ACC112 (cell line): ENCODE measurements around the gene SPPL2A.
A peak's percentile ranks its signal among the peaks of the same experiment; 100 is the strongest.
"Not testable (repeated sequence)": the region's sequence is repeated elsewhere in the genome, so short reads cannot be mapped to it uniquely, and the experiment has no call there.

Experiments
- H2AFZ ChIP-seq: fragments of 200-600 bp; sonication (generic); one replicate; pipeline ENCODE4 v1.6.0; 2017; ENCODE audit warnings: antibody characterized with exemption, low read length; ENCODE audit not compliant: unreplicated experiment
- H3K27ac ChIP-seq: fragments of 200-600 bp; sonication (generic); 2 replicates; pipeline ENCODE4 v1.5.1; 2014; ENCODE audit warnings: low read depth, mild to moderate bottlenecking, antibody characterized with exemption, low read length, moderate library complexity
- H3K27me3 ChIP-seq: fragments of 200-600 bp; sonication (generic); 2 replicates; pipeline ENCODE4 v1.6.1; 2014; ENCODE audit warnings: mild to moderate bottlenecking, antibody characterized with exemption, low read length, moderate library complexity, mixed read lengths; ENCODE audit not compliant: insufficient read depth
- H3K36me3 ChIP-seq: fragments of 200-600 bp; sonication (generic); 2 replicates; pipeline ENCODE4 v1.6.1; 2016; ENCODE audit warnings: mild to moderate bottlenecking, antibody characterized with exemption, low read length, moderate library complexity, mixed read lengths; ENCODE audit not compliant: insufficient read depth
- H3K4me1 ChIP-seq: fragments of 200-600 bp; sonication (generic); one replicate; pipeline ENCODE4 v1.6.1; 2016; ENCODE audit warnings: low read length, mixed read lengths; ENCODE audit not compliant: insufficient read depth, unreplicated experiment, control insufficient read depth
- H3K4me3 ChIP-seq: fragments of 200-600 bp; sonication (generic); 2 replicates; pipeline ENCODE4 v1.5.1; 2014; ENCODE audit warnings: mild to moderate bottlenecking, low read depth, low read length
- H3K79me2 ChIP-seq: fragments of 200-600 bp; sonication (generic); one replicate; pipeline ENCODE4 v1.6.0; 2016; ENCODE audit warnings: low read length; ENCODE audit not compliant: control insufficient read depth, unreplicated experiment, insufficient read depth

The SPPL2A gene

DNA sequence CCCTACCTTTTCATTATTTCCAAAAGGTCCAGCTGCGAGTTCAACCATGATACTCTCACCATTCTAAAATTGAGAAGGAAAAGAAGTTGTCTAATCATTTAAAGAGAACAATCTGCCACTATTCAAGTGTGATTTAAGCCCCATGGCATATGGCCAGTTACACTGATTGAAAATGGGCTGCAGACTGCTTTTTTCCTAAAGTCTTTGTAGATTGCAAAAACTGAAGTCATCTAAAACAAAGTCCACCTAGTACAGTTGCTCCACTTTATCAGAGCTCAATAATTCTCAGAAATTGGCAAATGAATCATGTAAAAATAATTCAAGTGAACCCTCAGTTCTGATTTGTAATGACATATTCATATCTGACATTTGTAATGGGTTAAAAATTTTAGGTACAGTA lies 39.2 kb downstream of the SPPL2A start:
- no peaks in the 10 kb centered on the region for H3K27me3 ChIP-seq
- no peak overlapping the region for H3K4me3 ChIP-seq
- no peak overlapping the region for H2AFZ ChIP-seq
- peaks cover 12% of the 10 kb centered on the region for H3K36me3 ChIP-seq
- H3K27ac ChIP-seq: no peak overlapping the region
- no peaks in the 10 kb centered on the region for H3K79me2 ChIP-seq
- no peaks in the 10 kb centered on the region for H3K4me1 ChIP-seq

DNA sequence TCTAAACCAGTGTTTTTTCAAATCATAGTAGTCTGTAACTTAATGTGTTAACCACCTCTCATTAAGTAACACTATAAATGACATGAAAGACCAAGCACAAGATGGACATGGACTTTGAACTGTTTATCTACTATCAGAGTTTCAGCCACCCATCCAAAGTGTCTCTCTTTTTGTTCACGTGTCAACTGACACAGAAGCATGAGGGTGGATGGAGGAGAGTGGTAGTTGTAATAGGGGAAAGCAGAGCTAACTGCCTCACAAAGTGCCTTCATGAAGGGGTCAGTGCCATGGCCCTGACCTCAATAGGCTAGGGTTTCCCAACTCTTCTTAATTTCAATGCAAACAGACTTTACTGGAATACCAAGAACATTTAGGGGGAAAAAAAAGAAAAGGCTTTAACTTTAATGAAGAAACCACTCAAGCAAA lies 46.8 kb downstream of the SPPL2A start:
- H3K4me1 ChIP-seq: no peaks in the 10 kb centered on the region
- no peaks in the 10 kb centered on the region for H3K27me3 ChIP-seq
- H3K79me2 ChIP-seq: no peaks in the 10 kb centered on the region
- H3K27ac ChIP-seq: no peak overlapping the region
- peaks cover 16% of the 10 kb centered on the region for H3K36me3 ChIP-seq
- H3K4me3 ChIP-seq: no peak overlapping the region
- no peak overlapping the region for H2AFZ ChIP-seq

DNA sequence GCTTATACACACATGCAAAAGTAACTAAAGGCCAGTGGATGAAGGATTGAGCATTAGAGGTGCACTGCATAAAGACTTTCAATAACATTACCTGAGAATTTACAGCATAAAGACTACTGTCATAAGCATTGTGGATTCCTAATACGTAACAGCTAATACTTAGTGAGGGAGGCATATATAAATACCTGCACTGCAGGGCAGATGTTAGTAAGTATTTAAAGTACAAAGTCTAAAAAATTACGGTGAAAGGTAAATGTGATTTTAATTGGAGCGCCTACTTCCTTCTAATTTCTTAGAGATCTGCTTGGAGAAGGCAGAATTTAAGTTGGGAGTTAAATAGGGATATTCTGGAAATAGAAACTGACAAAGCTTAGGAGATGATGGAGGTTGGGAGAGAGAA lies 53.5 kb downstream of the SPPL2A start:
- H3K4me1 ChIP-seq: no peaks in the 10 kb centered on the region
- H3K4me3 ChIP-seq: no peak overlapping the region
- no peaks in the 10 kb centered on the region for H3K79me2 ChIP-seq
- H3K36me3 ChIP-seq: peaks cover 4% of the 10 kb centered on the region; the same call in 1 of the 2 replicates
- H2AFZ ChIP-seq: no peak overlapping the region
- no peak overlapping the region for H3K27ac ChIP-seq
- no peaks in the 10 kb centered on the region for H3K27me3 ChIP-seq

DNA sequence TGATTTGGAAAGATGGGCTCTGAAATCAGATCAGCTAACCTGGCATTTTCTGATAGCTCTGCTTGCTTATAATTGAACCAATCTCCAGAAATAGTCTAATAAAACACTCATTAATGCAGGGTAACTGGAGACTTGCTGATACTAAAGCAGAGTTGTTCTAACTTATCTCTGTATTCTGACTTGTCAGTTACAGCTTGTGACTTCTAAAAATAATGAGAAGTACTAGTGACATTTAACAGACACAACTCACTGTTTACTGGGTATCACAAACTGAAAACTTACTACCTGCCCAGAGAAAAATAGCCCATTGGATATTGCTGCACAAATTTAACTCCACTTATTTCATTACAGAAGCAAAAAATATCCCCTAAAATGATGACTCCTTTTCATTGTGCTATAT lies 54.9 kb downstream of the SPPL2A start:
- no peak overlapping the region for H3K27ac ChIP-seq
- peaks cover 4% of the 10 kb centered on the region; the same call in 1 of the 2 replicates for H3K36me3 ChIP-seq
- H2AFZ ChIP-seq: no peak overlapping the region
- H3K27me3 ChIP-seq: no peaks in the 10 kb centered on the region
- H3K4me3 ChIP-seq: no peak overlapping the region
- H3K4me1 ChIP-seq: no peaks in the 10 kb centered on the region
- no peaks in the 10 kb centered on the region for H3K79me2 ChIP-seq

DNA sequence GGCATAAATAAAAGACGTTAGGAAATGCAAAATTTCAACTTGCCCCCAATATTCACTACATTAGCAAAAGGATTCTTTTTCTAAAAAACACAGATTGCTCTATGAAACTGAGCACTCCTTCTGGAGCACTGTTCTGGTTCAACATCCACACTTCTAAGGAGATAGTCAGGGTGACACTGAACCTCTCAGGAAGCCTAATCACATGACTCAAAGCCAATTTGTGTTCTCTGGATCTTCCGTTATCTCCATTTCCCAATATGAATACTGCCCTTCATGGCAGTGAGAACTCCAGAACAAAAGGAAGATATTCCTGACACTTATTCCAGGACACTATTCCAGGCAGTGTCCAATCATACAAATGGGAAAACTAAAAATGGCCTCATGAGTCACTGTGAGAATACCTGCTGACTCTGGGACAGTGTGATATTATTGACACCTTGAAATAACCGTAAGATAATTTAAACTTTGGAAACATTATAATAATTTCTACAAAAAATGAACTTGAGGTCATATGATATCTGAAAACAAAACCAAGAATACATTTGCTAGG lies 57.6 kb downstream of the SPPL2A start:
- H3K4me3 ChIP-seq: no peak overlapping the region
- no peaks in the 10 kb centered on the region for H3K4me1 ChIP-seq
- no peaks in the 10 kb centered on the region for H3K79me2 ChIP-seq
- peaks cover 4% of the 10 kb centered on the region; the same call in 1 of the 2 replicates for H3K36me3 ChIP-seq
- H3K27ac ChIP-seq: no peak overlapping the region
- no peak overlapping the region for H2AFZ ChIP-seq
- no peaks in the 10 kb centered on the region for H3K27me3 ChIP-seq

DNA sequence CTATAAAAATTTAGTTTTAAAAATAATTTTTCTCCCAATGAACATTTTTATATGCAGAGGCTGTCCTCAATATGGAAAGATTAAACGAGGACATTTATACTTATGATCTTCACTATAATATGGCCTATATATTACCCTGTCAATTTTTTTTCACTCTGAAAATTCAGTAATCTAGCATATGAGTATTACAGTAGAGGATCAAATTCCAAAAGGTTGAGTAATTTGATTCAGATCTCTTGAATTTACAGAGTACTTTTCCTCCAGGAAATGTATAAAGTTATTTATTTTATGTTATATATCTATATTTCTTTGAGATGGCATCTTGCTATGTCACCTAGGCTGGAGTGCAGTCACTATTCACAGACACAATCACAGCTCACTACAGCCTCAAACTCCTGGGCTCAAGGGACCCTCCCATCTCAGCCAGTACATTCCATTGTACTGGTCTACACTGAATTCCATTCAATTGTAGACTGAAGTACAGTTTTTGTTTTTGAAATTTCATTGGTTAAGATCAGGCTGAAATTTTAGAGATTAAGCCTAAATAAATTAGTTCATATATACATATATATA lies 62.7 kb downstream of the SPPL2A start:
- no peaks in the 10 kb centered on the region for H3K79me2 ChIP-seq
- H3K27me3 ChIP-seq: no peaks in the 10 kb centered on the region
- H3K4me1 ChIP-seq: no peaks in the 10 kb centered on the region
- H2AFZ ChIP-seq: no peak overlapping the region
- no peak overlapping the region for H3K4me3 ChIP-seq
- H3K36me3 ChIP-seq: peaks cover 2% of the 10 kb centered on the region; the same call in 1 of the 2 replicates
- H3K27ac ChIP-seq: no peak overlapping the region

DNA sequence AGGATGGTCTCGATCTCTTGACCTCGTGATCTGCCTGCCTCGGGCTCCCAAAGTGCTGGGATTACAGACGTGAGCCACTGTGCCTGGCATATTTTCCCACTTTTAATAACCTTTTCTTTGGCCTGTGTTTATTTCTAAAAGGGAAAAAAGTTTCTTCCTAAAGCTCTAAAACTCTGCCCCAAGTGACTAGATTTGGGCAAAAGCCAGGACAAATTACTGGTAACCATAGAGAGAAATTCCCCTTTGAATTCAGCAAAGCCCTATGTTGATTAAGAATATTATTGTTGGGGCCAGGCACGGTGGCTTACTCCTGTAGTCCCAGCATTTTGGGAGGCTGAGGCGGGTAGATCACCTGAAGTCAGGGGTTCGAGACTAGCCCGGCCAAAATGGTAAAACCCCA lies 67.4 kb downstream of the SPPL2A start:
- no peak overlapping the region for H3K4me3 ChIP-seq
- no peak overlapping the region for H3K27ac ChIP-seq
- no peak overlapping the region for H2AFZ ChIP-seq
- H3K4me1 ChIP-seq: no peaks in the 10 kb centered on the region
- H3K27me3 ChIP-seq: no peaks in the 10 kb centered on the region
- no peaks in the 10 kb centered on the region for H3K79me2 ChIP-seq
- no peaks in the 10 kb centered on the region for H3K36me3 ChIP-seq

DNA sequence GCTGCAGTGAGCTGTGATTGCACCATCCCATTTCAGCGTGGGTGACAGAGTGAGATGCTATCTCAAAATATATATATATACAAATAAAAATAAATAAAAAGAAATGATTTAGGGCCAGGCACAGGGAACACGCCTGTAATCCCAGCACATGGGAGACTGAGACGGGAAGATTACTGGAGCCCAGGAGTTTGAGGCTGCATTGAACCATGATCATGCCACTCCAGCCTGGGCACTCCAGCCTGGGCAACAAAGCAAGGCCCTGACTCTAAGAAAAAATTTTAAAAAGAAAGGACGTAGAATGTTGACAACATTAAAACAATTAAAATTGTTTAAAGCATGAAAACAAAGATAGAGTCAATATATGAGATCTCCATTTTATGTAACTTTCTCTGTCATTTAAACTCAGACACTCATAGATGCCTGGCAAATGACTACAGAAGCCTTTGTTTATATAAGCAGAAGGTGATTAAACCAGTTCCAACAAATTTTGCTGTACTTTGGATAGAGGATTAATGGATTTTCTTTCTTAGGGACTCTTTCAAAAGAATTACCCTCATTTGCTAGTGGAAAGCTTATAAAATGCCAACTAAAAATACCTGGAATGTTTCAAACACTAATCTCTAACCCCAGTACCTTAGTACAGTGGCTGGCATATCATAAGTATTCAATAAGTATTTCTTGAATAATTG lies 68.3 kb downstream of the SPPL2A start:
- no peaks in the 10 kb centered on the region for H3K36me3 ChIP-seq
- no peak overlapping the region for H3K4me3 ChIP-seq
- no peak overlapping the region for H3K27ac ChIP-seq
- no peaks in the 10 kb centered on the region for H3K79me2 ChIP-seq
- H3K4me1 ChIP-seq: no peaks in the 10 kb centered on the region
- no peaks in the 10 kb centered on the region for H3K27me3 ChIP-seq
- H2AFZ ChIP-seq: no peak overlapping the region

DNA sequence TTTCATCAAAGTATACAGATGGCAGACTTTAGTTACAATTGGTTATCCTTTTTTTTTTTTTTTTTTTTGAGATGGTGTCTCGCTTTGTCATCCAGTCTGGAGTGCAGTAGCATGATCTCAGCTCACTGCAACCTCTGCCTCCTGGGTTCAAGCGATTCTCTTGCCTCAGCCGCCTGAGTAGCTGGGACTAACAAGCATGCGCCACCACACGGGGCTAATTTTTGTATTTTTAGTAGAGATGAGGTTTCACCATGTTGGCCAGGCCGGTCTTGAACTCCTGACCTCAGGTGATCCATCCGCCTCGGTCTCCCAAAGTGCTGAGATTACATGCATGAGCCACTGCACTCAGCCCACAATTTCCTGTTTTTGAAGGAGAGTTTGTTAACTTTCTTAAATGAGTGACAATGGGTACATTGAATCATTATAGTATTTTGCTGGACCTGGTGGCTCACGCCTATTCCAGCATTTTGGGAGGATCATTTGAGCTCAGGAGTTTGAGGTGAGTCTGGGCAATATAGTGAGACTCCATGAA lies 70.8 kb downstream of the SPPL2A start:
- H3K36me3 ChIP-seq, H3K79me2 ChIP-seq: not testable (repeated sequence)

DNA sequence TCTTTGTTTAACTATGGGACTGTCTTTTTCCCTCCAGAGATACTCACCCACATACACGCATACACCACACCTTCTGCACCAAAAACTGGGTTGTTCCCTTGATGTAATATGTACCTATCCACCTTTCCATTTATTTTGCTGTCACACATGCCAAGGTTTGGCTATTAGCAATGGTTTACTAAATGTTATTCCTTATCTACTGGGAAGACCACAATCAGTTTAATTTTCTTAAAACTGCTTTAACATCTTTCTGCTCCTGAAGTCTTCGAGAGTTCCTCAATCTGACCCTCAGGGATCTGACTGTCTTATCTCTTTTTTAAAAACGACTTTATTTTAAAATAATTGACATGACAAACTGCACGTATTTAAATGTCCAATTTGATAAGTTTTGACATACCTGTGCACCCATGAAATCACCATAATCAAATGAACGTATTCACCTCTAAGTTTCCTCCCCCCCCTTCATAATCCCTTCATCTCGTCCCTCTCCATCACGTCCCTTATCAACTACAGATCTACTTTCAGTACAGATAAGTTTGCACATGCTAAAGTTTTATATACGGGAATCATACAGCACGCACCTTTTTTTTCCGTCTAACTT lies 78.1 kb downstream of the SPPL2A start:
- Histone ChIP-seq H3K4me3 (peak overlapping the region; percentile 99), H3K4me1 (peaks cover 24% of the 10 kb centered on the region), H3K27me3 (no peaks in the 10 kb centered on the region), H2AFZ (peak overlapping the region; percentile 32), H3K27ac (peak overlapping the region; percentile 80), H3K79me2 (peaks cover 45% of the 10 kb centered on the region), H3K36me3 (no peaks in the 10 kb centered on the region)

More for the DNA sequence above, 70.8 kb downstream of the SPPL2A start:
- not testable (repeated sequence) for H3K27me3 ChIP-seq, H3K27ac ChIP-seq, H3K4me1 ChIP-seq, H2AFZ ChIP-seq, H3K4me3 ChIP-seq
